Ascending aorta (tissue), 2 donors: ENCODE results near the gene OXCT1. TPM values are rescaled to one million over a fixed set of nuclear protein-coding genes. Genes with fewer than 3 reads are reported as not detected.
A peak's percentile ranks its signal among the peaks of the same experiment; 100 is the strongest.

Experiments used
- DNase-seq, 2 donors: peaks; one replicate each; pipeline ENCODE4 v3.0.0-alpha.2; 2019; ENCODE audit warnings: low spot score in 2 of 2
- H3K27ac ChIP-seq, 2 donors: fragments of 200-600 bp; sonication (generic); one replicate each; pipeline ENCODE4 v1.5.1; 2016 to 2017; ENCODE audit warnings: mild to moderate bottlenecking in 1 of 2
- H3K27me3 ChIP-seq: fragments of 200-600 bp; sonication (generic); one replicate; pipeline ENCODE4 v1.5.1; 2017
- H3K36me3 ChIP-seq, 2 donors: fragments of 200-600 bp; sonication (generic); one replicate each; pipeline ENCODE4 v1.5.1; 2016
- H3K4me1 ChIP-seq, 2 donors: fragments of 200-600 bp; sonication (generic); one replicate each; pipeline ENCODE4 v1.5.1; 2016 to 2017; ENCODE audit warnings: mild to moderate bottlenecking in 1 of 2
- H3K4me3 ChIP-seq, 2 donors: fragments of 200-600 bp; sonication (generic); one replicate each; pipeline ENCODE4 v1.5.1; 2016 to 2017; ENCODE audit warnings: mild to moderate bottlenecking in 1 of 2
- H3K9me3 ChIP-seq, 2 donors: fragments of 200-600 bp; sonication (generic); one replicate each; pipeline ENCODE4 v1.5.1; 2016
- intact Hi-C: fragments of 100-400 bp; cut with DNase I; formaldehyde crosslinking; loops from one replicate; pipeline ENCODE4 v1.15.1; 2023
- total RNA-seq: library from RNA; depleted of rRNA; stranded (reverse); fragments of >200 nt; gene quantifications from one replicate; pipeline ENCODE4 v1.1.0, GENCODE V29; 2016
- TF ChIP-seq, protein P1 (sequence below), 3 experiments: fragments of 200-600 bp in 2 of 3; fragments of 450-650 bp in 1 of 3; sonication (generic) in 2 of 3; IDR thresholded peaks; one replicate each; pipeline ENCODE4 v1.5.1; 2016 to 2019; ENCODE audit warnings: antibody characterized with exemption in 3 of 3, mild to moderate bottlenecking in 1 of 3, moderate library complexity in 1 of 3

Gene OXCT1
- total RNA-seq, 1 donor from 2014 or later, result 3.1 TPM

DNA sequence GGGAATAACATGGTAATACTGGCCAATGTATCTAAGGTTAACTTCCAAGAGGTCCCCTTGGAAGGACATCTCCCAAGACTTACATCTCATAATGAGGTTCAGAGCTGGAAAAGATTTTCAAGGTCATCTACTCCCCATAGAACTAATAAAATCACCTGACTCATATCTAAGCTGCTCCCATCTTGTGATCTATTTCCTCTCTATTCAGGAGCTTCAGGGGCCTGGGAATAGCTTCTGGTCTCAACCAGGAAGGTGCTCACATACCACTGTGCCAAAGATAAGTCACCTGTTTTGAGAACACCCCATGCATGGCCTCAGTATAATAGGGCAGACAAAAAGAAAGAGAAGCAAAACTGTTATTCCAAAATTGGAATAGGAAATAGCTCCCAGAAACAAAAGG is 74.2 kb downstream of the OXCT1 start:
- peaks cover 0 to 10% of the 10 kb centered on the region in 2 donors for H3K4me1 ChIP-seq
- DNase-seq, result no peak
- no peaks in the 10 kb centered on the region for H3K27me3 ChIP-seq
- no peaks in the 10 kb centered on the region for H3K36me3 ChIP-seq
- peak overlapping the region; percentile 25 to 73 for H3K27ac ChIP-seq
- TF ChIP-seq, protein P1, sequence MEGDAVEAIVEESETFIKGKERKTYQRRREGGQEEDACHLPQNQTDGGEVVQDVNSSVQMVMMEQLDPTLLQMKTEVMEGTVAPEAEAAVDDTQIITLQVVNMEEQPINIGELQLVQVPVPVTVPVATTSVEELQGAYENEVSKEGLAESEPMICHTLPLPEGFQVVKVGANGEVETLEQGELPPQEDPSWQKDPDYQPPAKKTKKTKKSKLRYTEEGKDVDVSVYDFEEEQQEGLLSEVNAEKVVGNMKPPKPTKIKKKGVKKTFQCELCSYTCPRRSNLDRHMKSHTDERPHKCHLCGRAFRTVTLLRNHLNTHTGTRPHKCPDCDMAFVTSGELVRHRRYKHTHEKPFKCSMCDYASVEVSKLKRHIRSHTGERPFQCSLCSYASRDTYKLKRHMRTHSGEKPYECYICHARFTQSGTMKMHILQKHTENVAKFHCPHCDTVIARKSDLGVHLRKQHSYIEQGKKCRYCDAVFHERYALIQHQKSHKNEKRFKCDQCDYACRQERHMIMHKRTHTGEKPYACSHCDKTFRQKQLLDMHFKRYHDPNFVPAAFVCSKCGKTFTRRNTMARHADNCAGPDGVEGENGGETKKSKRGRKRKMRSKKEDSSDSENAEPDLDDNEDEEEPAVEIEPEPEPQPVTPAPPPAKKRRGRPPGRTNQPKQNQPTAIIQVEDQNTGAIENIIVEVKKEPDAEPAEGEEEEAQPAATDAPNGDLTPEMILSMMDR (IDR thresholded peaks at IDR 0.05), result no peak
- intact Hi-C loops, result no loop called here
- no peak overlapping the region for H3K4me3 ChIP-seq
- no peaks in the 10 kb centered on the region for H3K9me3 ChIP-seq

DNA sequence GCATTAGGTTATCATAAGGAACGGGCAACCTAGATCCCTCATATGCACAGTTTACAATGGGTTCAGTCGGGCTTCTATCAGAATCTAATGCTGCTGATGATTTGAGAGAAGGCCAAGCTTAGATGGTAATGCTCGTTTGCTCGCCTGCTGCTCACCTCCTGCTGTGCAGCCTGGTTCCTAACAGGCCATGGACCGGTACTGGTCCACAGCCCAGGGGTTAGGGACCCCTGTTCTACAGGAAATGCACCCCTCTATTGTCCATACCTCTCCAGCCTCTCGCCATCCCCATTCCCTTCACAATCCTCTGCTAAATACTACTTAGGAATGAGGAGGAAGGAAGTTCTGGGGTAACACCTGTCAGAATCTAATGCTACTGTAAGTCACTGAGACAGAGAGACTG is 75.1 kb downstream of the OXCT1 start:
- intact Hi-C loops, result no loop called here
- H3K27ac ChIP-seq, result peak overlapping the region; percentile 54 to 73

DNA sequence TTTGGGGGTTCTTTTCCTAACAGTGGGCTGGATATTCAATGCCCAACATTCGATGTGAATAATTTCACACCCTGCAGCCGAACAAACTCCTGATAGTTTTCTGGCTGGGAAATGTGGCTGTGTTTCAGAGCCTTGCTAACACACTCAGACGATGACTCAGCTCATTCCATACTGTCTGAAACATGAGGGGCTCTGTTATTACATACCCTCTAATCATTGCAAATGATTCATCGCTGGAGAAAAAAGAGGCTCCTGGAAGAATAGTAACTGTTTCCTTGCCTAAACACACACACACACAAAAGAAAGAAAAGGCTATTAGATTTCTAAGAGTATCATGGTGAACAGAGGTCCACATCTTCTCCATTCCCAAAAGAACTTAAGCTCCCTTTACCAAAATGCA is 75.8 kb downstream of the OXCT1 start:
- intact Hi-C loops, result loop anchor here (5.0 kb wide), 1 partner anchor 48 kb away; no protein-coding TSS in a partner anchor
- peak overlapping the region; percentile 65 to 73 for H3K27ac ChIP-seq
- TF ChIP-seq, protein P1 (IDR thresholded peaks at IDR 0.05), result no peak

More for the DNA sequence above, 75.1 kb downstream of the OXCT1 start:
- TF ChIP-seq, protein P1 (IDR thresholded peaks at IDR 0.05), result no peak
- H3K4me3 ChIP-seq, result no peak overlapping the region
- no peaks in the 10 kb centered on the region for H3K36me3 ChIP-seq
- no peak for DNase-seq
- H3K4me1 ChIP-seq, result peaks cover 0 to 12% of the 10 kb centered on the region in 2 donors
- no peaks in the 10 kb centered on the region for H3K9me3 ChIP-seq
- H3K27me3 ChIP-seq, result no peaks in the 10 kb centered on the region

DNA sequence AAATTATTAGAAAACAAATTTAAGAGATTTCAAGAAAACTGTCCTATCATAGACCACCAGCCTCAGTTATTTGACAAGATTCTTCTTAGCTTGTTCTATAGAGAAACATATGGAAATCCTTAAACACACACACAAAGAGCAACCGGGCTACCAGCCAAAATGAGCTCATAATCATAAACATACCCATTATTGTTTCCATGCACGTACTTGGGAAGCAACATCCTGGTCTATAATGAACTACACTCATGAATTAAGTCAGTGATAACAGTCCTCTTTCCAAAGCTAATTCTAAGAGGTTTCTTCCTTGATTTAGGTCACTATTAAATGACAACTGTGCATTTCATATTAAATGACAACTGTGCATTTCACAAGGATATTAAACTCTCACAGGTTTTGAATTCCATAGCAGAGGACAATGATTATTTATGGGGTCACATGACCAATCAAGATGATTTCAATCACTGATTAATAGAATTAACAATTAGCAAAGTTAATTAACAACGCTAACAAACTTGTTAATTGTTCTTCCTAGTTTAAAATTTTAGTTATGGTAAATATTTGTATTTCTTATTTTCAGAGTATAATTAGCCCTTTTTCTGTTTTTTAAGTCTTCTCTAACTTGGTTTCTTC is 77.0 kb downstream of the OXCT1 start:
- intact Hi-C loops, result loop anchor here (5.0 kb wide), 1 partner anchor 49 kb away; no protein-coding TSS in a partner anchor

More for the DNA sequence above, 75.8 kb downstream of the OXCT1 start:
- DNase-seq, result peak in 1 of 2 donors; percentile 71
- Histone ChIP-seq H3K9me3 (no peaks in the 10 kb centered on the region), H3K27me3 (no peaks in the 10 kb centered on the region), H3K4me1 (peaks cover 0 to 17% of the 10 kb centered on the region in 2 donors), H3K4me3 (no peak overlapping the region), H3K36me3 (no peaks in the 10 kb centered on the region)

DNA sequence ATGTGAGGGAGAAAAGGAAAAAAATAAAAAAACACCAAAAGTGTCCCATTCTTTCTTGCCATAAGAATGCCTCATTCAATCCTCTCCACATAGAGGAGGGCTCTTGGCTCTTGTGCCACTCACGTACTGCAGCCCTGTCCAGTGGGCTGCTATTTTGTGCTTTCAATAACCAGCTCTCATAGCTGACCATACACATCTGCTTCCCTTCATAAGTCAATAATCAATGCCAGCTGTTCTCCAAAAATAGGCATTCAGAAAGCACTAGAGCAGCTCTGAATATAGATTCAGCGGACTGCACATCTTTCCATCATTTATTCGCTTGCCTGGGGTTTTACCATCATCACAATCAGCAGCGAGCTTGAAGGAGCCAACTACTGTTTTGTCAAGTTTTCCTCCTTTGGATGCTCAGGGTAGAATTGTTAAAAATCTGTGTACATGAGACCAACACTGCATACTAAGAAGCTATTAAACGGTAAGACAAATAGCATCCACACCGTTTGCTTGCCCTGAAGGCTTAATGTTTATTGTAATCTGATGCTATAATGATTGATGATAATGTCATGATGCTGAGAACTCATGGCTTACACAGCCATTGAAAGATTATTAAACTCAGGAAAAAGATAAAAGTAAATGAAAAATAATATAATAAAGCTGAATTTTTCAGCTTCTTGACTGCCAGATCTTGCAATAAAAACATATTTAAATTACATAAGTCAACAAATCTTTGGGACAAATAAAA is 80.0 kb downstream of the OXCT1 start:
- intact Hi-C loops, result loop anchor here (5.0 kb wide), 1 partner anchor 52 kb away; no protein-coding TSS in a partner anchor
- no peak for DNase-seq
- H3K9me3 ChIP-seq, result no peaks in the 10 kb centered on the region
- H3K4me1 ChIP-seq, result peaks cover 4 to 37% of the 10 kb centered on the region in 2 donors
- H3K27me3 ChIP-seq, result no peaks in the 10 kb centered on the region
- no peak overlapping the region for H3K4me3 ChIP-seq
- TF ChIP-seq, protein P1 (IDR thresholded peaks at IDR 0.05), result no peak
- H3K36me3 ChIP-seq, result no peaks in the 10 kb centered on the region
- peak overlapping the region; percentile 52 to 58 for H3K27ac ChIP-seq

More for the DNA sequence above, 77.0 kb downstream of the OXCT1 start:
- H3K27me3 ChIP-seq, result no peaks in the 10 kb centered on the region
- no peak for DNase-seq
- H3K9me3 ChIP-seq, result no peaks in the 10 kb centered on the region
- no peaks in the 10 kb centered on the region for H3K36me3 ChIP-seq
- TF ChIP-seq, protein P1 (IDR thresholded peaks at IDR 0.05), result no peak
- peak overlapping the region; percentile 65 to 73 for H3K27ac ChIP-seq
- peaks cover 0 to 21% of the 10 kb centered on the region in 2 donors for H3K4me1 ChIP-seq
- H3K4me3 ChIP-seq, result no peak overlapping the region
